GM21737 (cell line): ENCODE measurements around the gene UQCRQ.

Source experiments
- ATAC-seq: cut with Tn5 transposase; IDR thresholded peaks from one replicate; pipeline ENCODE4 v1.9.1; 2021; ENCODE audit warnings: mild to moderate bottlenecking, moderate library complexity; ENCODE audit not compliant: unreplicated experiment

Gene UQCRQ

GRCh38 chr5:132866342-132867045 lies at the start of gene UQCRQ, which contains the start of gene GDF9:
Gene UQCRQ, plus strand, starts transcription at chr5:132866642. Its CDS starts 240 bp downstream, at chr5:132866882.
Gene GDF9, minus strand, starts transcription at chr5:132866469. Its CDS starts 1,936 bp downstream, at chr5:132864533.
- ATAC-seq = peak; percentile 98

- no peak for ATAC-seq
These were observed 49.4 kb upstream of the UQCRQ start for GRCh38 chr5:132817011-132817410.

DNA sequence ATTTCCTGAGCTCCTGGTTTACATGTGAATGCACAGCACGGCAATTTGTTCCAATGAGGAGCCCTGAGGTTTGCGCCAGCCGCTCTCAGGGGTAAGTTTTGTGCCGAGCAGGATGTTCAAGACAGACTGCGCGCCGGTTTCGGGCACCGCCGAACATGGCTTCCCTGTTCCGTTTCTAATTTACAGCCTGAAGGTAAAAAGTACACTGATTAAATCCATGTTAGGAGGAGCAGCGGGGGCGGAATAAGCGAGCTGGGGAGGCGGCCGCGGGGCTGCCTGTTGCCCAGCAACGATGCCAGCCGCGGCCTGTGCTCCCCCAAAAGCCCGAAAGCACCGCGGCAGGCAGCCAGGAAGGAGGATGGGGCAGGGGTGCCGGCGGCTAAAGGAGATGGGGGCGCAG lies 47.0 kb upstream of the UQCRQ start:
- no peak for ATAC-seq

- peak; percentile 60 for ATAC-seq
These were observed 46.2 kb upstream of the UQCRQ start for GRCh38 chr5:132820162-132820754.

DNA sequence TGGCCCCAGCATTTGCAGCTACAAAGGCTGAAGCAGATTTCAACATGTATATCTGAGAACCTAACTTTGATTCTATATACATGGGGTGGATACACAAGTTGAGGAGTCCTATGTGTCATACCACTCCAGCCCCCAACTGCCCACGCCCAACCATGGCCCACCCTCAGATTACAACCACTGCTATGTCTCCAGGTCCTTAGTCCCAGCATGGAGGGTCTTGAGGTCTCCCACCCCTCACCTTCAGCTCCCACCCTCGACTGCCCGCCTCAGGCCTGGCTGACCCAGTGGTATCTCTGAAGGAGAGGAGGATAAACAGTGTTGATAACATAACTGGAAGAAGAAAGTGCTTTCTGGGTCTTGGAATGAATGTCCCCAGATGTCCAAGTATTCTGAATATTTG lies 45.1 kb upstream of the UQCRQ start:
- ATAC-seq = no peak

- no peak for ATAC-seq
These were observed 44.7 kb upstream of the UQCRQ start for GRCh38 chr5:132821791-132822190.

DNA sequence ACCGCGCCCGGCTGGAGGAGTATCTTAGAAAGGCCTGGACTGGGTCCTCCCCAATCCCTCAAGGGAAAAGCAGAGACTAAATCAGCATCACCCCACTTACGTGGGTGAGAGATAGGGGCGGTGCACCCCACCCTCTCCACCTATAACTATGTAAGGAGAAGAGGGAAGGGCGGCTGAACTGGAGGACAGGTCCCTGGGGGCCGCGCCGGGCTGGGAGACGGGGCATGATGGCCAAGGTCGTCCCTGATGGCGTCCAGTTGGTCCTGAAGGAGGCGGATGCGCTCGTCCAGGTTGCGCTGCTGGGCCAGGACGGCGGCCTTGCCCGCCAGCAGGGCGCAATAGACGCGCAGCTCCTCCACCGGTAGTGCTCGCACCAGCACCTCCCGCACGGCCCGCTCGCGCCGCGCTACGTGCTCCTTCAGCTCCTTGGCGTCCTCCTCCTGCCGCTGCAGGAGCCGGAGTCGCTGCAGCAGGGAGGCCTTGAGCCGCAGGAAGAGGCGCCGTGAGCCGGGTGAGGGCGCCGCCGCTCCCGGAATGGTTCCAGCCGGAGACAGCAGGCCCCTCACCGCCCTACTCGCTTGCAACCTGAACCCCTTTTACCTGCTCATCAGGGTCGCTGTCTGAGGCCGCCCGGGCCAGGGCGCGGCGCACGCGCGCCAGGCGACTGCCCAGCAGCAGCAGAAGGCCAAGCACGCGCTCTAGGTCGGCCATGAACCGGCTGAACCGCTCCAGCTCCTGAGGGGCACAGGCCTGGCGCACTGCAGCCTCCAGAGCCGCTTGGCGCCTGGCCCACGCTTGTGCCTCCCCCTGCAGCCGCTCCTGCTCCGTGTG lies 43.6 kb upstream of the UQCRQ start:
- no peak for ATAC-seq

GRCh38 chr5:132823481-132824050 lies 42.9 kb upstream of the UQCRQ start:
- ATAC-seq = no peak

GRCh38 chr5:132824426-132824825 lies 42.0 kb upstream of the UQCRQ start:
- no peak for ATAC-seq

DNA sequence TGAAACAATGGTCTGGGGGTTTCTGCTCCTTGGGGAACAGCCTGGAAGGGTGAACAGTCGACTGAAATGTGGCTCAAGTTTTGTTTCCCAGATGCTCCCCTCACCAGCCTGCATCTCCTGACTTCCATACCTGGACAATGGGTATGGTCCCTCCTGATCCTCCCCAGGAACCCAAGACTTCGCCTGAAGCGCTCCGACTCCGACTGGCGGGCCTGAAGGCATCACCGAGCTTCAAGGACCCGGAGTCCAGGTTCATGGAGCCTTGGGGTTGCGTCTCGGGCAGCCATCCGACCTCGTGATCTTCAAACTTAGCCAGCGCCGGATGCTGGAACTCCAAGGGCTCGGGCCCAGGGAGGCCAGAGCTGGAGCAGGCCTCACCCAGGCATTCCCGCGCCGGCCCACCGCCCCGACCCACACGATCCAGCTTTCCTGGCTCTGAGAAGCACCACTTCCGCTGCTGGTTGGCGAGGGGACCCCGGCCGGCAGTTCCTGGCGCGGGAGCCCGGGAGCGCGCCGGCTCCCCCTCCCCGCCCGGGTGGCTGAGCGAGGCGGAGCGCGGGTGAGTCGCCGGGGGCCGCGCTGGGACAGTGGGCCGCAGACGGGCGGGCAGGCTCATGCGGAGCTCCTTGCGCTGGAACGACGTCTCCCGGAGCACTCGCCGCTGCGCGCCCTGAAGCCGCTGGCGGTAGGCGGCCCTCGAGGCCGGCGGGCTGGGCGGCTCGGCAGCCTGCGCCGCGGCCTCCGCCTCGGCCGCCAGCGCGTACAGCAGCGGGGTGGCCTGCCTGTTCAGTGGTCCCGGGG lies 41.2 kb upstream of the UQCRQ start:
- no peak for ATAC-seq

DNA sequence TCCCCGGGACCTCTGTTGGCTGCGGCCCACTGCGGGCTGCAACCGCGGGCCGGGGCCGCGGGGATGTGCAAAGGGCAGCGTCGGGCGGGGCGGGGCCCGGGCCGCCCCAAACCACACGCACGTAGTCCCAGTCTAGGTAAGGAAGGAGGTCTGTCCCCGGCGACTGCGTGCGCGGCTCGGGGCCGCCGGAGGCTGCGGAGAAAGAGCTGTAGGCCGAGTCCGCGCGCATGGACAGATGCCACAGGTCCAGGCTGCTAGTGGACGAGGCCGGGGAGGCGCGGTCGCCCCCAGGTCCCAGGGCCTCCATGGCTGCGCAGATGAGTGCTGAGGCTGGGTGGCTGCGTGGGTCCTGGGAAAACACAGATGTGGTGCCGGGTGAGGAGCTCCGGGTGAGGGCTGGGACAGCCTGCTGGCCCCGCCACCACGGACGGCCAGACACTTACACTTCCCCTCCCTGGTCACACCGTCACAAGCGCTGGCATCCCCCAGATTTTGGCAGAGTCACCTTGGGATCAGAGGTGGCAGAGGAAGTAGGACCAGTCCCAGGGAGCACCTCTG lies 40.5 kb upstream of the UQCRQ start:
- ATAC-seq = no peak

DNA sequence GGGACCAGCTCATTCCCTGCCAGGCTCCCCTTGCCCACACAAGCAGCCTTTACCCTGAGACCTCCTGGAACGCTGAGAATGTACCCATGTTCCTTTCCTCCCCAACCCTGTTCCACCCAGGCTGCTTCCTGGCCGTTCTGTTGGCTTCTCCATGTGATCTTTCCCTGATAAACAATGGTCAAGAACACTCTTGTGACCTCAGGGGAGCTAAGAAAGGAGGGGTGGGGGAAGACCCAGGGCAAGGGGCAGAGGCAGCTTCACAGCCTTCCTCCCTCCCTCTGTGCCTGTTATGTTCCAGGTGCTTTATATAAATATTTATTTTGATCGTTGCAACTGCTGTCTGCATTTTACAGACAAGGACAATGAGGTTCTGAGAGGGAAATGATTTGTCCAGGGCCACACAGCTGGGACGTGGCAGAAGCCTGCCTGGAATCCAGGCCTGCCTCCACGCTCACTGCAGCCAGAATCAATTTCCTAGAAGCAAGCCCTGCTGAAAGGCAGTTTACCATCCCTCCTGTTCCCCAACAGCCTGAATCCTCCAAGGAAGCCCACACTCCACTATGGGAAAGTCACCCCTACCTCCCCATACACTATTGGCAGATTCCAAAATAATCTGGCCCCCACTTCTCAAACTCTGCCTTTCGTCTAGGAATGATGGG lies 39.9 kb upstream of the UQCRQ start:
- ATAC-seq = no peak

DNA sequence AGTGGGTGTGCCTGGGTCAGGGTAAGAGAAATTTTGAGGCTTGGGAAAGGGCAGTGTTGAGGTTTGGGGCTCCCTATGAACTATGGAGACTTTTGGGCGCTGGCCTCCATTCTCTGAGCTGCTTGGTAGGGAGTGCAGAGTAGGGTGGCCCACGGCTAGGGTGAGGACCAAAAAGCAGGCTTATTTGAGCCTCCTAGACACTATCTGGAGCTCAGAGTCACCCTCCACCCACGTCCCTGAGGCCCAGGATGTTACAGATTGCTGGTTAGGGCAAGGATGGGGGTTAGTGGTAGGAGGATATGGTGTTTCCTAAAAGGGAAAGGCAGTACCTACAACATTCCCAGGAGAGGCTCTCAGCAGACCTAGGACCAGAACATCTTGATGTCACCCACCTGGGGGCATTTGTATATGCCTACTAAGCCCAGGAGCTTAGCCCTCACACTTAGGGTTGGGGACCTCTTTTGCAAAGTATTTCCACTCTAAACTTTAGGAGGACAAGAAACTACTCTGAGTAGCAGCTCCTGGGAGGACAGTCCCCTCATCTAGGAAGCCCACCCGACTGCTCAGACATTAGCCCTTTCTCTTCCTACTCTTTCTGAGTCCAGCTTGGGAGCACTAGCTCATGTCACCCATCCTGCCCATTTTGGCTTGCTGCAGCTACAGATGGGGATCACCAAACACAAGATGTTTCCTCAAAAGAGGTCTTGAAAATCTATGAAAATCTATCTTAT lies 38.3 kb upstream of the UQCRQ start:
- no peak for ATAC-seq

DNA sequence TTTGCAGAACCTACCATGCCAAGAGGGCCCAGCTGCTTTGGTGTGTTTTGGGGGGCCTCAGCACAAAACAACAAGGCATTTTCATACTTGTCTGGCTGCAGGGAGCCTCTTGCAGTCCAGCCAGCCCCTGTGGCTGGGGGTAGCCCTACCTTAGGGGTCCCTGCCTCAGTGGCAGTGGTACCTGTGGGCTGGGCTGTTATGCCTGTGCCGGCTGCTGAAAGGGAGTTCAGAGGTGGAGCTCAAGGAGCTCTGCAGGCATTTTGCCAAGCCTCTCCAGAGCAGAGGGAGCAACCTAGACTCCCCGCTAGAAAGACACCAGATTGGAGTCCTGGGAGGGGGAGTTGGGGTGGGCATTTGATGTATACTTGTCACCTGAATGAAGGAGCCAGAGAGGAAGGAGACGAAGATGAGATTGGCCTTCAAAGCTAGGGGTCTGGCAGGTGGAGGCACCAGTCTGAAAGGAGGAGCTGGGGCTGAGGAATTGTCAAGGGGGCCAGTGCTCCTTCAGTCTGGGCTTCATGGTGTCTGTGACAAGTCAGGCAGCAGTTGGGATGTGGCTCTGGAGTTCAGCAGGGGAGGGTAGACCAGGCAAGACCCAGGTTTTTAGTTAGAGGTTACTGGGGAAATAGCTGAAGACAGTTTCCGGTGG lies 37.5 kb upstream of the UQCRQ start:
- no peak for ATAC-seq

DNA sequence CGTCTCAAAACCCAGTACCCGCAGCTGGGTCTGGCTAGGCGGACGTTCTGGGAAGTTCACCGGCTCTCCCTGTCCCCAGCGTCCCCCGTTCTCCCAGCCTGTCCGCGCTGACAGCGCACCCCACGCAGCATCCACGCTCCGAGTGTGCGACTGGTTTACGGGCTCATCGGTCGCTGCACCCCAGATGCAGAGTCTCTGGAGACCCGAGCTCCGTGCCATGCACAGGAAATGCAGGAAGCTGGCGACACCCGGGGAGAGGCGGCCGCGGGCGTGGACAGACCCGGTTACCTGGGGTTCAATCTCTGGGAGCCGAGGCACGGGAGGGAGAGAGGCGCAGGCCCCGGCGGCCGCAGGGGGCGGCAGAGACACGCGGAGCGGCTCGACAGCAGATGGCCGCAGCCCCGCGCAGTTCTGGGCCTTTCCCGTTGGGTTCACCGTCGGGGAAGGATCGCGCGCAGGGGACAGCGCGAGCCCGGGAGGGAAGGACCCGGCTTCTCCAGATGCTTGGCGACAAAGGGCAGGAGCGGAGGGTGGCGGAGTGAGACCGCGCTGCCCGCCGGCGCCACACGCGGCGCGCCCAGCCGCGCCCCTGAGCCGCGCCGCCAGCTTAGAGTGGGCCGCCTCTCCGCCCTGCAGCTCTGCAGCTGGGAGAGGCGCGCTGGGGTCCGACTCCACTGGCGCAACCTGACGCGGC lies 36.6 kb upstream of the UQCRQ start:
- peak; percentile 67 for ATAC-seq

DNA sequence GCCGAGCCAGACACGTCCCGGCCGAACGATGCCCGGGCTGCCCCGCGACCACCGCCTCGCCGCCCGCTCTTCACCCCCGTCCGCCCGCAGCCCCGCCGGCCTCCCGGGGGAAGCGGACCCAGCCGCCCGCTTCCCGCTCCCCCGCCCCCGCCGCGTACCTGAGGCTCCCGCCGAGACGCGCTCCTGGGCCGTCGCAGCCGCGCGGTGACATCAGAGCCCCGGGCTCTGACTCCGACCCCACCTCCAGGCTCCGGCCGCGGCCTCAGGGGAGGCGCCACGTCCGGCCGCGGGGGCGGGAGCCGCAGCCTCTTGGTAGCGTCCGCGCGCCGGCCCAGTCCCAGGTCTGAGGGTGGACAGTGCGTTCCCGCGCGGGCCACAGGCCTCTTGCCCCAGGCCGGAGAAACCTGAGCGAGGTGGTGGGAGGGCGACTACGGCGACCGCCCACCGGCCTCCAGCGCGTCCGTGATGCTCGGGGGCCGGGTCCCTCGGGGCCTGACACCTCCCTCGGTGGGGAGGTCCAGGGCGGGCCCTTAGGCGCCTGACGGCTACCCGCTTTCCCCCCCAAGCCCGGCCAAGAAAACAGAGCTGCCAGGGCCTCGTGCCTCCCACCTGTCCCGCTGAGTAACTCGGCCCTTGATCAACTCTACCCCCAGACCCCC lies 35.9 kb upstream of the UQCRQ start, which contains the start of gene SHROOM1:
SHROOM1 (minus strand) TSS at position 212 of the 659 bp plus-strand sequence. CDS start 4,507 bp downstream, outside the sequence.
- ATAC-seq = peak; percentile 60
